Parietal lobe (tissue), 1 donor: Measurements from ENCODE around the gene EIF2B4. TPM values are rescaled to one million over a fixed set of nuclear protein-coding genes. Genes with fewer than 3 reads are reported as not detected.

ENCODE experiments used
- total RNA-seq: library from RNA; depleted of rRNA; stranded (reverse); fragments of >200 nt; gene quantifications from one replicate; pipeline ENCODE4 v1.2.3, GENCODE V29; 2014

EIF2B4 gene
- total RNA-seq: 20.7 TPM

GRCh38 chr2:27370026-27370815 is at the start of gene EIF2B4, which contains the start of gene SNX17:
EIF2B4 (minus strand) TSS chr2:27370338; CDS start chr2:27370314, 24 bp downstream.
SNX17 (plus strand) TSS chr2:27370616; CDS start chr2:27370744, 128 bp downstream.

GRCh38 chr2:27409321-27410073 is 39.4 kb upstream of the EIF2B4 start, which contains the start of gene PPM1G:
PPM1G (minus strand) TSS chr2:27409591; CDS start chr2:27409422, 169 bp downstream.

DNA sequence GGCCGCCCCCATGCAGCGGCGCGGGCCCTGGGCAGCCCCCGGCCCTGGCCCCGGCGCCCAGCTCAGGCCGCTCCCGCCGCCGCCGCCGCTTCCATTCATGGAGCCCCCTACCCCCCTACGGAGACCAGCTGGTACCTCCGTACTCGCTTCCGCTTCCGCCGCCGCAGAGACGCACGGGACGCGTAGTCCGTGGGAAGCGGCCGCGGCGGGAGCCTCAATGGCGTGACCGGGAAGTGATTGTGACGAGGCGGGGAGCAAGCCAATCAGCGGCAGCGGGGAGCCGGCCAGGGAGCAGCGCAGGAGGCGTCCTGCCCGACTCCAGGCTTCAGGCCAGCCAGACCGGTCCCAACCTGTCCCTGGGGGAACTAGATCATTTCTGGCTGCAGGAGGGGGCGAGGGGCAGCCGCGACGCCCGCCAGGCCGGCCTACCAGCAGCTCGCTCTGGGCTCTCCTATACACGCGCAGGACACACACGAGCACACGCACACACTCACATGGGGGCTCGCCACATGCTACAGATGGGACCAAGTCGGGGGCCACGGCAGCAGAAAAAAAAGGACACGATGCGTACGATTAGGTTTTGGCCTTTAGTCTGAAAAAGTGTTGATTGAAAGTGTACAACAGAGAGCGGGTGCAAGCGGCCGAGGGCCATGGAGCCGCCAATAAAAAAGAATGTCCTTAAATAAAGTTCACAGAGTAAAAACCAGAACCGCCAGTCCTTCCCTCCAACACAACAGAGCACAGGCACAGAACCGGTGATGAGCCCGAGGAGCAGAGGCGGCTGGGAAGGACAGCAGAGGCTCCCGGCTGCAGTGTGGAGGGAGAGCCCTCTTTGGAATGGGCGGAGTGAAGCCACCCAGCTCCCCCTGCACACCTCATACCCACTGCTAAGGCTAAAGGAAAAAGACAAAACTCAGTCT is 10.7 kb upstream of the EIF2B4 start, which contains the start of gene ZNF513:
Gene ZNF513 (minus strand): TSS at position 109 of the 920 bp plus-strand sequence. CDS start 208 bp downstream, outside the sequence.

DNA sequence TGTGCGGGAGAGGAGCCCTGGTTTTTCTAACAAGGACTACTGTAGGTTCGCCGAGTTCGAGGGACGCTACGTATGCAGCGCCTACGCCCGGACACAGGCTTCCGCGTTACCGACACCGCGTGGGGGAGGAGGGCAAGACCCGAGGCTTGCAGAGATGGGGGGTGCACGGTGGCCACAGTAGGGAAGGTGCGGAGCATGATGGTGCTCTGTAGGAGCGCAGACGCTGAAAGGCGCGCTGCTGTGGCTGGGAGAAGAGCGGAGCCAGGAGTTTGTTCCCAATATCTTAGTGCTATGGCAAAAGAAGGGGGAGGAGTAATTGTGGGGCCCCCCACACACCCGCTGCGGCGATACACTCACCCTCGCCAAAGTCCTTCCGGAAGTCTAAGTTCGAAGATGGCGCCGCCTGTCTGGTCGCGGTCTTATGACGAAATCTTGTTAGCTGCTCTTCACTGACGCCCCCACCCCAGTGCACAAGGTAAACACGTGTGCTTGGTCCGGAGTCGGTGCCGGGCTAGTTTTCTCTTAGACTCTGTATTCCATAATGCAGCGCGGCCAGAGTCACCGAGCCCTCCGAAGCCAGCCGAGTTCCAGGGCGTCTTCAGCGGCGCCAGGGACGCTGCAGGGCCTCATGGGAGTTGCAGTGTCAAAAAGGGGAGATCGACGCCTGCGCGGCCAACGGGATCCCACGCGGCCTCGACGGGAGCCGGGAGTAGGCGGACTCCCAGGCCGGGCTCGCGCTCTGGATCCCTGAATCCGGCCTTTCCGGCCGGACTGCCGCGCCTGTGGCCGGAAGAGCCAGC is 13.6 kb downstream of the EIF2B4 start, which contains the start of gene GTF3C2:
Gene GTF3C2 (minus strand): TSS at position 383 of the 800 bp plus-strand sequence. CDS start 13,210 bp downstream, outside the sequence.

GRCh38 chr2:27322766-27323595 is 47.2 kb downstream of the EIF2B4 start, which contains the start of gene MPV17:
MPV17 (minus strand) TSS chr2:27323097; CDS start chr2:27322517, 580 bp downstream.

Other genes with a start within 250 kb of the EIF2B4 start
- 0.31 TPM for gene ABHD1, start 246.5 kb downstream of the EIF2B4 start, total RNA-seq
- gene PREB, start 235.7 kb downstream of the EIF2B4 start, total RNA-seq: 21.9 TPM
- not detected for gene PRR30, start 230.9 kb downstream of the EIF2B4 start, total RNA-seq
- gene TCF23, start 221.3 kb downstream of the EIF2B4 start, total RNA-seq: not detected
- 35.4 TPM for gene ATRAID, start 158.3 kb downstream of the EIF2B4 start, total RNA-seq
- gene SLC5A6, start 158.1 kb downstream of the EIF2B4 start, total RNA-seq: 28.8 TPM
- 20.7 TPM for gene CAD, start 153.0 kb downstream of the EIF2B4 start, total RNA-seq
- 0.31 TPM for gene SLC30A3, start 107.3 kb downstream of the EIF2B4 start, total RNA-seq
- not detected for gene DNAJC5G, start 94.9 kb downstream of the EIF2B4 start, total RNA-seq
- not detected for gene TRIM54, start 87.9 kb downstream of the EIF2B4 start, total RNA-seq
- not detected for gene UCN, start 61.9 kb downstream of the EIF2B4 start, total RNA-seq
- gene MPV17, start 47.2 kb downstream of the EIF2B4 start, total RNA-seq: 107 TPM
- gene GTF3C2, start 13.6 kb downstream of the EIF2B4 start, total RNA-seq: 56.7 TPM
- 57.0 TPM for gene SNX17, start 278 bp upstream of the EIF2B4 start, total RNA-seq
- 12.8 TPM for gene ZNF513, start 10.4 kb upstream of the EIF2B4 start, total RNA-seq
- 63.2 TPM for gene PPM1G, start 39.3 kb upstream of the EIF2B4 start, total RNA-seq
- 82.9 TPM for gene NRBP1, start 58.3 kb upstream of the EIF2B4 start, total RNA-seq
- gene KRTCAP3, start 72.0 kb upstream of the EIF2B4 start, total RNA-seq: not detected
- 70.7 TPM for gene IFT172, start 119.4 kb upstream of the EIF2B4 start, total RNA-seq
- gene FNDC4, start 124.9 kb upstream of the EIF2B4 start, total RNA-seq: 43.2 TPM
- 1.3 TPM for gene GCKR, start 126.5 kb upstream of the EIF2B4 start, total RNA-seq
- gene ZNF512, start 212.7 kb upstream of the EIF2B4 start, total RNA-seq: 69.8 TPM